ENCODE data around the gene TENM4. TPM values are rescaled to one million over a fixed set of nuclear protein-coding genes. Genes with fewer than 3 reads are reported as not detected.

Gene TENM4
- total and polyA plus RNA-seq, 10 of the 15 experiments (the other 5 are each of a cell fraction or from before 2014, with no cell fraction given), result 0.03 to 0.12 (median 0.06) TPM; not detected in 7

GRCh38 chr11:79438631-79439409 is 2.0 kb downstream of the TENM4 start (continued):
- TF ChIP-seq KDM1A (IDR thresholded peaks at IDR 0.05; ENCODE audit: borderline replicate concordance) (no peak), HDGF (IDR thresholded peaks at IDR 0.05) (no peak), JUNB (IDR thresholded peaks at IDR 0.05) (no peak), RFX5 (IDR thresholded peaks at IDR 0.05; ENCODE audit: low read depth, low read length) (no peak)

DNA sequence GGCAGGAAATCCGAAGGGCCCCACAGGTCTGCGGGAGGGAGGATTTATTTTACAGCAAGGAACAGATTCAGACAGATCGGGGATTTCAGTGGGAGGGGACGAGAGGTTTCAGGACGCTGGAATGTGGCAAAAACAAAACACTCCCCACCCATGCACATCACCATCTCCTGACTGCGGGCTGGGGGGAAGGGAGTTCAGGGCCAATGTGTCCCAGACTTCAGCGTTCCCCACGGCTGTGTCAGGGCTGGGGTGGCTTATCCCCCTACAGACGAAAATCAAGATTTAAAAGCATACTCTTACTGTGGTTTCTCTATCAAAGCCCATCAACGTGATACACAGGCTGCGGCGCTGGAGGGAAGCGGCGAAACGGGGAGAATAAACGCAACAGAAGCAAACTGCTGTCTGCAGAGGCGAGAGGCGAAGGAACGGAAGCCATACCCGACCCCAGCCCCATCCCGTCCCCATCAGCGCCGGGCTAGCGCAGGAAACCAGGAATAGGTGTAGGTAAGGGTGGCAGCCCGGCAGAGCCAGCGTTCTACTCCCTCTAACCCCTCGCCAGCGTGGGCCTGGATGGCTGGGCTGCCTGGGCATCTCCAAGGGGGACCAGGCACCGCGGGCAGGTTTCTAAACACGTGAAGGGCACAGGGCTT is 2.7 kb downstream of the TENM4 start:
- intact Hi-C loops (cut with micrococcal nuclease; ENCODE audit: unreplicated experiment), result no loop called here
- RAD21 ChIA-PET (ENCODE audit: unreplicated experiment), result interaction anchor here (0.8 kb wide), 1 partner anchor 71 kb away, joined by 3 read pairs; no protein-coding TSS in a partner anchor
- Histone ChIP-seq H3K36me3 (ENCODE audit: control insufficient read depth in 2 of 2, insufficient read depth in 2 of 2, low read length in 1 of 2) (no peaks in the 10 kb centered on the region), H2AFZ (ENCODE audit: control insufficient read depth, low read depth, low read length) (no peak overlapping the region), H3K27me3 (replicated peaks in 1 of 2; ENCODE audit: control insufficient read depth in 2 of 2, insufficient read depth in 2 of 2, low read length in 1 of 2) (peaks cover 28 to 43% of the 10 kb centered on the region in 2 experiments), H3K9me3 (replicated peaks; ENCODE audit: control insufficient read depth, insufficient read depth, low read length) (no peaks in the 10 kb centered on the region; the same call in 2 of the 3 replicates), H3K4me1 (ENCODE audit: control insufficient read depth, insufficient read depth, low read length) (peaks cover 3% of the 10 kb centered on the region; the same call in 1 of the 2 replicates), H4K20me1 (ENCODE audit: control insufficient read depth, insufficient read depth) (no peaks in the 10 kb centered on the region; the same call in 1 of the 2 replicates), H3K27ac (ENCODE audit: control insufficient read depth, insufficient read depth) (no peak overlapping the region), H3K4me2 (ENCODE audit: control insufficient read depth, insufficient read depth) (no peak overlapping the region), H3K79me2 (ENCODE audit: control insufficient read depth, insufficient read depth, low read length) (no peaks in the 10 kb centered on the region), H3K9ac (ENCODE audit: control insufficient read depth, insufficient read depth, low read length) (no peak overlapping the region), H3K4me3 (no peak overlapping the region)
- WGBS (ENCODE audit: insufficient coverage, insufficient replicate concordance, low lambda C conversion rate, missing lambda C conversion rate), result under 1% methylated on average over 31 of the region's 31 CpGs
- SMC1A ChIA-PET (ENCODE audit: uncharacterized antibody, unreplicated experiment), result interaction anchor here (0.6 kb wide), 1 partner anchor 863 kb away, joined by 3 read pairs; no protein-coding TSS in a partner anchor
- ATAC-seq, result no peak
- CTCF ChIA-PET, result interaction anchor here (1.2 to 1.5 kb wide), 2 partner anchors 45 to 46 kb away, joined by 3 to 4 read pairs; no protein-coding TSS in a partner anchor
- no peak for DNase-seq (ENCODE audit: low read depth, low spot score)
- no peak for FAIRE-seq
- POLR2A ChIA-PET, result no interaction called here
- no TSS peak for BruUV-seq (replicated peaks)
- in situ Hi-C loops (cut with MboI), result no loop called here
- TF ChIP-seq, protein P1, sequence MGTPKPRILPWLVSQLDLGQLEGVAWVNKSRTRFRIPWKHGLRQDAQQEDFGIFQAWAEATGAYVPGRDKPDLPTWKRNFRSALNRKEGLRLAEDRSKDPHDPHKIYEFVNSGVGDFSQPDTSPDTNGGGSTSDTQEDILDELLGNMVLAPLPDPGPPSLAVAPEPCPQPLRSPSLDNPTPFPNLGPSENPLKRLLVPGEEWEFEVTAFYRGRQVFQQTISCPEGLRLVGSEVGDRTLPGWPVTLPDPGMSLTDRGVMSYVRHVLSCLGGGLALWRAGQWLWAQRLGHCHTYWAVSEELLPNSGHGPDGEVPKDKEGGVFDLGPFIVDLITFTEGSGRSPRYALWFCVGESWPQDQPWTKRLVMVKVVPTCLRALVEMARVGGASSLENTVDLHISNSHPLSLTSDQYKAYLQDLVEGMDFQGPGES (IDR thresholded peaks at IDR 0.05), result no peak
- TF ChIP-seq, protein P2, sequence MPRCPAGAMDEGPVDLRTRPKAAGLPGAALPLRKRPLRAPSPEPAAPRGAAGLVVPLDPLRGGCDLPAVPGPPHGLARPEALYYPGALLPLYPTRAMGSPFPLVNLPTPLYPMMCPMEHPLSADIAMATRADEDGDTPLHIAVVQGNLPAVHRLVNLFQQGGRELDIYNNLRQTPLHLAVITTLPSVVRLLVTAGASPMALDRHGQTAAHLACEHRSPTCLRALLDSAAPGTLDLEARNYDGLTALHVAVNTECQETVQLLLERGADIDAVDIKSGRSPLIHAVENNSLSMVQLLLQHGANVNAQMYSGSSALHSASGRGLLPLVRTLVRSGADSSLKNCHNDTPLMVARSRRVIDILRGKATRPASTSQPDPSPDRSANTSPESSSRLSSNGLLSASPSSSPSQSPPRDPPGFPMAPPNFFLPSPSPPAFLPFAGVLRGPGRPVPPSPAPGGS (IDR thresholded peaks at IDR 0.05; ENCODE audit: borderline replicate concordance, insufficient read depth, low read depth, low read length, poor library complexity, severe bottlenecking), result no peak
- TF ChIP-seq TAF1 (IDR thresholded peaks at IDR 0.05; ENCODE audit: borderline replicate concordance, low read depth, low read length), result no peak
- TF ChIP-seq POU2F2 (IDR thresholded peaks at IDR 0.05; ENCODE audit: borderline replicate concordance, low read depth, low read length), result no peak
- no peak for TF ChIP-seq NFXL1 (IDR thresholded peaks at IDR 0.05; ENCODE audit: borderline replicate concordance)
- TF ChIP-seq CREM (IDR thresholded peaks at IDR 0.05; ENCODE audit: low read depth), result no peak
- no peak for TF ChIP-seq BCL11A (IDR thresholded peaks at IDR 0.05; ENCODE audit: low read depth, low read length)
- TF ChIP-seq, protein P3, sequence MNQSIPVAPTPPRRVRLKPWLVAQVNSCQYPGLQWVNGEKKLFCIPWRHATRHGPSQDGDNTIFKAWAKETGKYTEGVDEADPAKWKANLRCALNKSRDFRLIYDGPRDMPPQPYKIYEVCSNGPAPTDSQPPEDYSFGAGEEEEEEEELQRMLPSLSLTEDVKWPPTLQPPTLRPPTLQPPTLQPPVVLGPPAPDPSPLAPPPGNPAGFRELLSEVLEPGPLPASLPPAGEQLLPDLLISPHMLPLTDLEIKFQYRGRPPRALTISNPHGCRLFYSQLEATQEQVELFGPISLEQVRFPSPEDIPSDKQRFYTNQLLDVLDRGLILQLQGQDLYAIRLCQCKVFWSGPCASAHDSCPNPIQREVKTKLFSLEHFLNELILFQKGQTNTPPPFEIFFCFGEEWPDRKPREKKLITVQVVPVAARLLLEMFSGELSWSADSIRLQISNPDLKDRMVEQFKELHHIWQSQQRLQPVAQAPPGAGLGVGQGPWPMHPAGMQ (IDR thresholded peaks at IDR 0.05; ENCODE audit: borderline replicate concordance), result no peak
- TF ChIP-seq, protein P4, sequence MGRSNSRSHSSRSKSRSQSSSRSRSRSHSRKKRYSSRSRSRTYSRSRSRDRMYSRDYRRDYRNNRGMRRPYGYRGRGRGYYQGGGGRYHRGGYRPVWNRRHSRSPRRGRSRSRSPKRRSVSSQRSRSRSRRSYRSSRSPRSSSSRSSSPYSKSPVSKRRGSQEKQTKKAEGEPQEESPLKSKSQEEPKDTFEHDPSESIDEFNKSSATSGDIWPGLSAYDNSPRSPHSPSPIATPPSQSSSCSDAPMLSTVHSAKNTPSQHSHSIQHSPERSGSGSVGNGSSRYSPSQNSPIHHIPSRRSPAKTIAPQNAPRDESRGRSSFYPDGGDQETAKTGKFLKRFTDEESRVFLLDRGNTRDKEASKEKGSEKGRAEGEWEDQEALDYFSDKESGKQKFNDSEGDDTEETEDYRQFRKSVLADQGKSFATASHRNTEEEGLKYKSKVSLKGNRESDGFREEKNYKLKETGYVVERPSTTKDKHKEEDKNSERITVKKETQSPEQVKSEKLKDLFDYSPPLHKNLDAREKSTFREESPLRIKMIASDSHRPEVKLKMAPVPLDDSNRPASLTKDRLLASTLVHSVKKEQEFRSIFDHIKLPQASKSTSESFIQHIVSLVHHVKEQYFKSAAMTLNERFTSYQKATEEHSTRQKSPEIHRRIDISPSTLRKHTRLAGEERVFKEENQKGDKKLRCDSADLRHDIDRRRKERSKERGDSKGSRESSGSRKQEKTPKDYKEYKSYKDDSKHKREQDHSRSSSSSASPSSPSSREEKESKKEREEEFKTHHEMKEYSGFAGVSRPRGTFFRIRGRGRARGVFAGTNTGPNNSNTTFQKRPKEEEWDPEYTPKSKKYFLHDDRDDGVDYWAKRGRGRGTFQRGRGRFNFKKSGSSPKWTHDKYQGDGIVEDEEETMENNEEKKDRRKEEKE (IDR thresholded peaks at IDR 0.05), result no peak
- no peak for TF ChIP-seq JUNB (IDR thresholded peaks at IDR 0.05)
